ENCODE results near the gene UBALD2.
"Not testable (repeated sequence)": the region's sequence is repeated elsewhere in the genome, so short reads cannot be mapped to it uniquely, and the experiment has no call there.

Gene UBALD2

DNA sequence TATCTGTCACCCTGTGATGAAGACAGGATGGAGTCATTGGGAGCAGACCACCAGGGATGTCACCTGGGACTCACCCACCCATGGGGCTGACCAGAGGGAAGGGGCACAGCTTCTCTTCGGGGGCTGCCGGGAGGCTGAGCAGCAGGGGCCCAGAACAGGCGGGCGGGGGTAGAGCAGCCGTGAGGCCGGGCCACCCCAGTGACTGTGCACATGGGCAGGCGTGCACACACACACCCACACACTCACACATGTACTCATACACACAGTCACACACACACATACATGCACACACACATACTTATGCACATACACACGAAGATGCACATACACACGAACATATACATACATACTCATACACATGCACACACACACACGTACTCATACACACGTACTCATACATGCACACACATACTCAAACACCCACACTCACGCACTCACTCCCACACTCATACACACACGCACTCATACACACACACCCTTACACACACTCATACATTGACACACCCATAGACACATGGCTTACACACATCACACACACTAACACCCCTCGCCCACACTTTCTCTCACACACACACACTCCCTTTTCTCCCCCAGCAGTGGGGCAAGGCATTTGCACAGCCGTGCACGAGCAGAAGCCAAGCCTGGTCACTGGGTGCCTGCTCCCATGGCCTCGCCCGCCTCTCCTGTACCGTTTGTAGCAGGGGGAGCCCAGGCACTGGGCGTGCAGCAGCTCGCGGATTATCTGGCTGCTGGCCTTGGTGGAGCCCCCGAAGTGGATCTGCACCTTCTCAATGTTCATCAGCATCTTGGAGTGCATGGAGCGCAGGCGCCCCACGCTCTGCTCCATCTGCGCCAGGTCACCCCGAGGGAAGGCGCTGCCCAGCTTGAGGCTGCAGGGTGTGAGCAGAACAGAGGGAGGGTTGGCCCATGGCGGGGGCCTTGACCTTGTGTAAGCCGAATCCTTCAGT, 12.4 kb downstream of the UBALD2 start:
- ATAC-seq = no peak
- Mint-ChIP-seq H3K9me3 (no peaks in the 10 kb centered on the region), H3K4me1 (peaks cover 67% of the 10 kb centered on the region), H3K27me3 (no peaks in the 10 kb centered on the region), H3K4me3 (no peak overlapping the region), H3K27ac (peak overlapping the region in 1 of 2 donors; percentile 15)
- DNase-seq = peak in 1 of 2 donors; percentile 27

DNA sequence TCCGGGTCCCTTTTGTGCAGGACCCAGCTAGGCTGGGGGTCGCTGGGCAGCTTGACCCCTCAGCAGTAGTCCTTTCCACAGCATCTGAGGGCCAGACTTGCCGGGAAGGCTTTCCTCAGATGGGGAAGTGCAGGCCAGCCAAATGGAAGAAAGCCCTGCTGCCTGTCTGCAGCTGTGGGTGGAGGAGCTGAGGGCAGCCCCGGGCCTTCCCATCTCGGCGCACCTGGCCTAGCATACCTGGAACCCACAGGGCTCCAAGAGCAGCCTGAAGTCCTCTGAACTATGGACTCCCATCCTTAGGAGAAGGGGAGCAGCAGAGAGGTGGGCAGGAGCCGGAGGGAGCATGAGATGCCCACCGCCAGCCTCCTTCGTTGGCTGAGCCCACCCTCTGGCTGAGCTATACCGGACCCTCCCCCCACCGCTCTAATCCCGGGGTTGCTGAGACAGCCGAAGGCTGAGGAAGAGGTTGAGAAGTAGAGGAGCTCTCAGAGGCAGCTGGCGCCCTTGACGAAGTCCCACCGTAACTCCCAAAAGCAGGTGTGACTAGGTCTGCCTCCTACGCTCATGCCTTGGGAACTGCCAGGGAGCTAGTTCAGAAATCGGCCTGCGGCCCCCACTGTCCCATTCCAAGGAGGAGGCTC, 13.2 kb downstream of the UBALD2 start:
- no peak for ATAC-seq
- Mint-ChIP-seq H3K4me1 (peaks cover 59% of the 10 kb centered on the region), H3K9me3 (no peaks in the 10 kb centered on the region)

DNA sequence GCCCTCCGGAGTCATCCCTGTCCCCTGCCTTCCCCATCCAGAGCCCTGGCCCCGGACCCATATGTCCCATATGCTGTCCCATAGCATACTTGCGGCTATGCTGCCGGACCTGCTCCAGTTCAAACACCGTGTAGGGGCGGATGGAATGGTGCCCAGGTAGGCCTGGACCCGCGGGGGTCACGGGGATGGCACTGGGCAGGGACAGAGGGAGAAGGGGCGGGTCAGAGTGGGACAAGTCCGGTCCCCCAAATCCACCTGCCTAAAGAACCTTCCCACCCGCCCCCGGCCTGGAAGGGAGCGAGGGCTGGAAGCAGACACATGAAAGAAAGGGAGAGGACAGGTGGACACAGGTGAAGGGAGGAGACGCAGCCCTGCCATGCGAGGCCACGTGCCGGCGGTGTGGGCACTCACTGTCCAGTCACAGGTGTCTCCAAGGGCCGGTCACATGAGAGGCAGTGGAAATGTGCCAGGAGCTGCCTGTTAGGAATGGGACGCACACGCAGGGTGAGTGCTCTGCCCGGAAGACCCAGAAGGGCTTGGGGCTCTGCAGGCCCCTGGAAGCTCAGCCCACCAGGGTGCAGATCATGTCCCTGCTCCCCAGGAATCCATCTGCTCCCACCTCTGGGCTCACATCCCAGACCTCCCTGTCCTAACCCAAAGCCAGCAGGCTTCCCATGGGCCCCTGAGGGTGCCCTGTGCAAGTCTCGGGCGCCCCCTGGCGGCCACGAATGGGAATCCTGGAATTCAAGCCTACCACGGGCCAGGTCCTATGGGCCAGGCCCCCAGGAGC, 14.0 kb downstream of the UBALD2 start:
- Mint-ChIP-seq H3K27ac (peak overlapping the region; percentile 77), H3K9me3 (no peaks in the 10 kb centered on the region), H3K4me1 (peaks cover 52% of the 10 kb centered on the region), H3K4me3 (no peak overlapping the region), H3K27me3 (no peaks in the 10 kb centered on the region)
- ATAC-seq = peak; percentile 78
- peak; percentile 76 to 83 for DNase-seq

More for the DNA sequence above, 13.2 kb downstream of the UBALD2 start:
- no peak for DNase-seq
- Mint-ChIP-seq H3K27me3 (no peaks in the 10 kb centered on the region), H3K27ac (no peak overlapping the region), H3K4me3 (no peak overlapping the region)

DNA sequence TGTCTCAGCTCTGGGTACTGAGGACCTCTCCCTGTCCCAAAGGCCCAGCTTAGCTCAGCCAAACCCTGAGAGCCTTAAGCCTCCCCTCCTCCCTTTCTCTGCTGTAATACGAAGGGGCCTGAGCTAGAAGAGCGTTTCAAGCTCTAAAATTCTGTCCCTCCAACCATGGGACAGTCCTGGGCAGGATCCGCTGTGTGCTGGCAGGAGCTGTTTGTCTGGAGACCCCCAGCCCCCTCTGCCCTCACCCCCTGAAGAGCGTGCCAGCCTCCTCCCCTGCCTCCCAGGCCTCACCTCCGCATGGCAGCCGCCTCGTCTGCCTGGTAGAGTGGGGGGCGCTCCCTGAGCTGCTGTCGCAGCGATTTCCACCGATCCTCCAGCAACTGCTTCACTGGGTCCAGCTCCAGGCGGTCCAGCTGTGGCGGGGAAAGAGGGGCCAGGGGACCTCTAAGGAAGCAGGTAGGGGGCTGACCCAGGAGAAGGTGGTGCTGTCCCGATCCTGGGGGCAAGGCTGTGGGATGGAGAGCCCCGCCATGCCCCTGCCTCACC, 14.7 kb downstream of the UBALD2 start:
- Mint-ChIP-seq H3K27me3 (no peaks in the 10 kb centered on the region), H3K4me3 (no peak overlapping the region), H3K27ac (peak overlapping the region; percentile 77 to 86), H3K4me1 (peaks cover 45% of the 10 kb centered on the region), H3K9me3 (no peaks in the 10 kb centered on the region)
- no peak for ATAC-seq
- no peak for DNase-seq

DNA sequence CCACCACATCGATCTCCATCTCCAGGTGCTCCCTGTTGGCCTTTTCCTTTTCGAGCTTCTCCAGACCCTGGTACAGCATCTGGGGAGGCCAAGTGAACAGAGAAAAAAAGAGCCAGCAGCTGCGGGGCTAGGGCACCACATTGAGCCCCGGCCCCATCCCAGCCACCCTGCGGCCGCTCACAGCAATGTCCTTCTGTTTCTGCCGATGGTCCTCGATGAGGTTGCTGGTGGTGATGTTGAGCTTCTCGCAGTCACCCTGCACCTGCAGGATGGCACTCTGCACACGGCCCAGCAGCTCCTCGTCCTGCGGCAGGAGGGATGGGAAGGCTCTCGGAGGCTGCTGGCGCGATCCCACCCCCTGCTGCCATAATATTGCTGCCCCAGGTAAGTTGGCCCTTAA, 15.5 kb downstream of the UBALD2 start:
- ATAC-seq (no peak), DNase-seq (no peak)
- Mint-ChIP-seq H3K4me3 (no peak overlapping the region), H3K27me3 (no peaks in the 10 kb centered on the region), H3K9me3 (no peaks in the 10 kb centered on the region), H3K27ac (peak overlapping the region in 1 of 2 donors; percentile 86), H3K4me1 (peaks cover 36% of the 10 kb centered on the region)

DNA sequence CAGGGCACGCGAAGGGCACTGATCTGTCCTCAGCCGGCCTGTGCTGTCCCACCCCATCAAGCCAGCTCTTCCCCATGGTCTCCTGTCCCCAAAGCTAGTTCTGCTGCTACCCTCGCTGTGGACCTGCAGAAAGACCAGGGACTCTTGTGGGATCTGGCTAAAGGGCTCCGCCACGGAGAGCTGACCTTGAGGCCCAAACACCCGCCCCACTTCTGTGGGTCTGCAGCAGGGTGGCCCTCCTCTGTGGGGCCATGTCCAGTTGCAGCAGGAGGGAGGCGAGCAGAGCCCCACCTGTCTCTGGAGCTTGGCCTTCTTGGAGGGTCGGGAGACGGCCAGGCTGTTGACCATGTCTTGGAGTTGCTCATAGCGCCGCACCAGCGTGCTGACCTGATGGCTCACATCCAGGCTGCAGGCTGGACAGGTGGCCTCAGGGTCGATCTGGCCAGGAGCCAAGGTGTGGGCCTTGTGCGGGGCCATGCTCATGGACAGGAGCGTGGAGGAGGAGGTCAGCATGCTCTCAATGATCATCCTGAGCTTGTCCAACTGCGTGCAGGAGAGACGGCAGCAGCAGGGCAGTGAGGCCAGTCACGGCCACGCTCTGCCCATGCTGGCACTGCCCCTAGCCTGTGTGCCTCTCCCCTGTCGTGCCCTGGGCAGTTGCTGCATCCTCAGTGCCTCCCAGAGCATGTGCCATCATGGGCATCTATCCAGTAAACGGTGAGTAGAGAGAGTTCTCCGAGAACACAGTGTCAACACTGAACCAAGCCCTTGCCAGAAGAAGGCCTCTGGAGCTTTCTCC, 16.6 kb downstream of the UBALD2 start:
- Mint-ChIP-seq H3K4me1 (peaks cover 25% of the 10 kb centered on the region), H3K27me3 (no peaks in the 10 kb centered on the region), H3K4me3 (no peak overlapping the region), H3K27ac (no peak overlapping the region), H3K9me3 (no peaks in the 10 kb centered on the region)
- DNase-seq = no peak
- no peak for ATAC-seq

DNA sequence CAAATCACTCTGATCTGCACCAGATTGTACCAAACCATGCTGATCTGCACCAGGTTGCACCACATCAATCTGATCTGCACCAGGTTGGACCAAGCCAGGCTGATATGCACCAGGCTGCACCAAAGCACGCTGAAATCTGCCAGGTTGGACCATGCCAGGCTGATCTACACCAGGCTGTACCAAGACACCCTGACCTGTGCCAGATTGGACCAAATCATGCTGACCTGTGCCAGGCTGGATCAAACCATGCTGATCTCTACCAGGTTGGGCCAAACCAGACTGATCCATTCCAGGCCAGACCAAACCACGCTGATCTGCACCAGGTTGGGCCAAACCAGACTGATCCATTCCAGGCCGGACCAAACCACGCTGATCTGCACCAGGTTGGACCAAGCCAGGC, 27.4 kb downstream of the UBALD2 start:
- Mint-ChIP-seq H3K27ac (no peak overlapping the region), H3K4me1 (no peaks in the 10 kb centered on the region), H3K4me3 (no peak overlapping the region), H3K9me3 (no peaks in the 10 kb centered on the region), H3K27me3 (no peaks in the 10 kb centered on the region)
- ATAC-seq (no peak), DNase-seq (no peak)

DNA sequence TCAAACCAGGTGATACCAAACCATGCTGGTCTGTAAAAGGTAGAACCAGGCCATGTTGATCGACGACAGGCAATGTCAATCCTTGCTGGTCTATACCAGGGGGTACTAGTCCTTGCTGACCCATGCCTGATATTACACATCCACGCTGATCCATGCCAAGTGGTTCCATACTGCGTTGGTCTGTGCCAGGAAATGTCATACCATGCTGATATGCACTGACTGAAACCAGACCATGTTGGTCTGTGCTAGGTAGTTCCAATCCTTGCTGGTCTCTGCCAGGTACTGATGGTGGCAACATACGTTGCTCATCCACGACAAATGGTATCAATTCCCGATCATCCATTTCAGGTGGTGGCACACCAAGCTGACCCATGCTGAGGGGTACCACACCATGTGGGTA, 28.0 kb downstream of the UBALD2 start:
- DNase-seq (no peak), ATAC-seq (no peak)
- Mint-ChIP-seq H3K4me1 (no peaks in the 10 kb centered on the region), H3K4me3 (no peak overlapping the region), H3K27me3 (no peaks in the 10 kb centered on the region), H3K9me3 (no peaks in the 10 kb centered on the region), H3K27ac (no peak overlapping the region)

DNA sequence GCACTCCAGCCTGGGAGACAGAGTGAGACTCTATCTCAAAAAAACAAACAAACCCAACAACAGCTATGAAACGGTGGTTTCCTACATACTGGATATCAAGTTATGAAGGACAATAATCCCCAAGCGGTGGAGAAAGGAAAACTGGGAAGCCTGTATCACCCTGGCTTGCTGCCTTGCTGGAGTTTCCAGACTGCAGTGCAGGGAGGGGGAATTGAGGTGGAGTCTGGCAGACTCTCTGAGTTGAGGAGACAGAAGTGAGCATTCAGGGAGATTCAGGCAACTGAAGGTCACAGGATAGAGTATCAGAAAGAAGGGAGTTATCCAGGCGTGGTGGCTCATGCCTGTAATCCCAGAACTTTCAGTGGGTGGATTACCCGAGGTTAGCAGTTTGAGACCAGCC, 31.0 kb downstream of the UBALD2 start:
- H3K4me1 Mint-ChIP-seq = no peaks in the 10 kb centered on the region
- no peak overlapping the region for H3K4me3 Mint-ChIP-seq
- DNase-seq (no peak), ATAC-seq (no peak)
- H3K27me3 Mint-ChIP-seq = no peaks in the 10 kb centered on the region
- no peaks in the 10 kb centered on the region for H3K9me3 Mint-ChIP-seq
- H3K27ac Mint-ChIP-seq = no peak overlapping the region

DNA sequence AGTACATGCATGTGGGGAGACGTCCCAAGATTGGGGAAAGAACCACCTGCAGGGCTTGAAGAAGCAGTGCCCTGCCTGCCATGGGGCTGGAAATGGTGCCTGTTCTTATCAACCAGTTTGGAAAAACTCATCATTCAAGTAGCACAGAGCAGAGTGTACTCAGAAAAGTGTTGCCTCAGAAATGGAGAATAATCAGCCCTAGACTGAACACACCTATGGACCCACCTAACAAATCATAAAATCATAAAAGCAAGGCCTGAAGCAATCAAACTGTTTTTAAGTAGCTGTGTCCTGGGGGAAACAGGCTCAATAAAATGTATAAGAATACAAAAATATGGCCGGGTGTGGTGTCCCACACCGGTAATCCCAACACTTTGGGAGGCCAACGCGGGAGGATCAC, 31.7 kb downstream of the UBALD2 start:
- Mint-ChIP-seq H3K27me3 (no peaks in the 10 kb centered on the region), H3K27ac (no peak overlapping the region), H3K4me3 (no peak overlapping the region), H3K9me3 (no peaks in the 10 kb centered on the region), H3K4me1 (no peaks in the 10 kb centered on the region)
- ATAC-seq (no peak), DNase-seq (no peak)

DNA sequence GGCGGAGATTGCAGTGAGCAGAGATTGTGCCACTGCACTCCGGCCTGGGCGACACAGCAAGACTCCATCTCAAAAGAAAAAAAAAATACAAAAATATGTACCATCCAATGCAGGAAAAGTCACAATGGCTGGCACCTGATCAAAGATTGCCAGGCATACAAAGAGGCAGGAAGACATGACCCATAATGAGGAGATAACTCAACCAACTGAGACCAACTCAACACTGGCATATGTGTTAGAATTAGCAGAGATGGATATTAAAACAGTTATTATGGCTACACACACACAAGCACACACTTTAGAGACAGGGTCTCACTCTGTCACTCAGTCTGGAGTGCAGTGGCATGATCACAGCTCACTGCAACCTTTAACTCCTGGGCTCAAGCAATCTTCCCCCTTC, 32.3 kb downstream of the UBALD2 start:
- H3K4me3 Mint-ChIP-seq = no peak overlapping the region
- DNase-seq (no peak), ATAC-seq (no peak)
- H3K4me1 Mint-ChIP-seq = no peaks in the 10 kb centered on the region
- no peaks in the 10 kb centered on the region for H3K27me3 Mint-ChIP-seq
- no peak overlapping the region for H3K27ac Mint-ChIP-seq
- H3K9me3 Mint-ChIP-seq = no peaks in the 10 kb centered on the region

DNA sequence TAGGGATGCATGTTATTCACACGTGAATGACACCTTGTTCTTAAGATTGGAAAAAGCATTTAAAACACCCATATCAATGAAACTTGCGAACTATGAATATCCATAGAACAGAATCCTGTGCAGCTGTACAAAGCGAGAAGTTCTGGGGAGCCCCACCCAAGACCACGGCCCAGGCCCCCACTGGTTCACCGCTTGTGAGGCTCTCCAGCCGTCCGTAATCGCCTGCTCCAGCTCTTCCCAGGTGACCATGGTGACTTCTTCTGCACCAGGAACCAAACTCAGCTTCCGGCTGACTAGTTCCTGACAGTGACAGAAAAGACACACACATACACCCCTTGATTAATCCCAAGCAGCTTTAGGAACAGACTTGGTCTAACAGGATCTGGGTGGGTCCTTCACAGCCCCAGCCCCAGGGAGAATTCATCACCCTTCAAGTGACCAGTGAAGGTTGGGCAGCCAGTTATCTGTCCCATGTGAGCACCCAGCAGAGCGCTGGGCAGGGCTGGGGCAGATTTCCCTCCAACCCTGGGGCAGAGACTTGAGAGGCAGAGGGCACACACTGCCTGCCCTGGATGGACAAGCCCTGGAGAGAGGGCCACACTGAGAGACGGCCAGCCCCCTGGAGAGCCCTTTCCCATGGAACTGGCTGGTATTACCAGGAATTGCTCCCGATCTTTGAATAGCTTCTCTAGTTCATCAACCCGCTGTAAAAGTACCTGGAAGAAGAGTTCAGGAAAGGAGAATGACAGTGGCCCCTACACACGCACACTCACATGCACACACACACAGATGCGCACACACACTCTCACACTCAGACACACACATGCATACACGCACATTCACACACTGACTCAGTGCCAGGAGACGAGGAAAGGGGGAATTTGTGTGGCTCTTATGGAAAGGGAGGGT, 39.3 kb downstream of the UBALD2 start:
- Mint-ChIP-seq H3K4me1 (no peaks in the 10 kb centered on the region), H3K27me3 (no peaks in the 10 kb centered on the region), H3K27ac (peak overlapping the region in 1 of 2 donors; percentile 42), H3K9me3 (no peaks in the 10 kb centered on the region), H3K4me3 (no peak overlapping the region)
- DNase-seq (no peak), ATAC-seq (no peak)

DNA sequence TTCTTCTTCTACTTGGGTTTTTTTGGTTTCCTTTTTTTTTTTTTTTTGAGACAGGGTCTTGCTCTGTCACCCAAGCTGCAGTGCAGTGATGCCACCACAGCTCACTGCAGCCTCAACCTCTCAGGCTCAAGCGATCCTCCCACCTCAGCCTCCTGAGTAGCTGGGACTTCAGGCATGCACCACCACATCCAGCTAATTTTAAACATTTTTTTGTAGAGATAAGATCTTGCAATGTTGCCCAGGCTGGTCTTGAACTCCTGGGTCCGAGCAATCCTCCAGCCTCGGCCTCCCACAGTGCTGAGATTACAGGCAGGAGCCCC, 39.9 kb downstream of the UBALD2 start:
- H3K27ac Mint-ChIP-seq, ATAC-seq, H3K4me3 Mint-ChIP-seq, H3K27me3 Mint-ChIP-seq, H3K4me1 Mint-ChIP-seq, H3K9me3 Mint-ChIP-seq, DNase-seq: not testable (repeated sequence)

DNA sequence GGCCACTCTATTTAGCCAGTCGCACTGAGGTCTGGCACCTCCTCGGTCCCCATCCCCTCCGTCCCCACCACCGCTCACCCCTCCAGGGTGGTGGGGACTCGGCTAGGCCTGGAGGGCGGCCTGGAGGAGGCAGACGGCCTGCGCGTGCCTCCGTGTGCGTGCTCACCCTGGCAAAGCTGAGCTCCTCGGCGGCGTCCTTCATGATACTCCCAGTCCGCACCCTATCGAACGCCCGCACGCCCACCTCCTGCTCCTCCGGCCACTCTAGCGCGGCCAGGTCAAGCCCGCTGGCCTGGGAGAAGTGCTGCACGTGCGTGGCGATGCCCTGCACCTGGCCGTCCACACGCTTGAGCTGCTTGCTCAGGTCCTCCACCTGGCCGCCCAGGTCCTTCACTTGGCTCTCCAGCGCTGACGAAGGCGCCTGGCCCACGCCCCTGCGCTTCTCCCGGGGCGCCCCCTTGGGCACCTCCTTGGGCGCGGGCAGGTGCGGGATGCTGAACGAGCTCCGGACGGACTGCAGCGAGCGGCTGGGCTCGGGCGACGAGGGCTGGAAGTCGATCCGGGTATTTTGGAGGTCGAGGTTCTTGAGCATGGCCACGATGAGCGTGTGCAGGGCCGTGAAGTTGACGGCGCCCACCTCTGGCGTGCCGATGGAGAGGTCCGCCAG, 42.3 kb downstream of the UBALD2 start:
- Mint-ChIP-seq H3K4me3 (no peak overlapping the region), H3K4me1 (no peaks in the 10 kb centered on the region), H3K27me3 (no peaks in the 10 kb centered on the region), H3K9me3 (no peaks in the 10 kb centered on the region), H3K27ac (no peak overlapping the region)
- ATAC-seq (peak; percentile 54), DNase-seq (no peak)
